ENCODE data around the gene ADAMTSL1.

ADAMTSL1 gene

DNA sequence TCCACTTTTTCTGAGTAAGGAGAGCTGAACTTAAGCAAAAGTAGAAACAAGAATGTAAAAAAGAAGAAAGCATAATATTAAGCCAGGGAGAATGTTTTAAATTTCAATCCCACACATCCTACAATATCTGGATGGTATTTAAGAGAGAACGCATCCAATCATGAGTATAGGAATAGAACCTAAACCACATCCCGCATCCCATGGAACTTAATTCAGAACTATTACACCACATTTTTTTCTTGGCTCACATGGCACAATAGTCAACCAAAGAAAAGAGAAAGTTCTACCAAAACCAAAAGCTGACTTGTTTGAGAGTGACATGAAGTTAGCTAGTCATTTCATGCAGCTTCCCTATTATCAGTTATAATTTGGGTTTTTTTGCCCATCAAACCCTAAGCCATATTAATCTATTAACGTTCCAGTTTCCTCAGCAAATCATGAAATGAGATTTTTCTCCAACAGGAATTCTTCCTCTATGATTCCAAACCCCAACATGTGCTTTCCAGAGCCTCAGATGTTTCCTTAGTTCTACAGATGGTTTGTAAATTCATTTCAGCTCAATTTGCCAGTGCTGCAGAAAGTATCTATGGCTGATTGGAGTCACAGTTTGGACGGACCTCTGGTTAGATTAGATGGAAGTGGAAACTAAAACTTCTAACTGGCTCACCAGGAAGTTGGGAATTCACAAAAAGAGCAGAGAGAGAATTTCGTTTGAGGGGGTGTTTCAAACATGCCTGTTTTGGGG, 22.5 kb downstream of the ADAMTSL1 start:
- no peak for DNase-seq (ENCODE audit: low read depth in 2 of 3, low spot score in 1 of 3)

DNA sequence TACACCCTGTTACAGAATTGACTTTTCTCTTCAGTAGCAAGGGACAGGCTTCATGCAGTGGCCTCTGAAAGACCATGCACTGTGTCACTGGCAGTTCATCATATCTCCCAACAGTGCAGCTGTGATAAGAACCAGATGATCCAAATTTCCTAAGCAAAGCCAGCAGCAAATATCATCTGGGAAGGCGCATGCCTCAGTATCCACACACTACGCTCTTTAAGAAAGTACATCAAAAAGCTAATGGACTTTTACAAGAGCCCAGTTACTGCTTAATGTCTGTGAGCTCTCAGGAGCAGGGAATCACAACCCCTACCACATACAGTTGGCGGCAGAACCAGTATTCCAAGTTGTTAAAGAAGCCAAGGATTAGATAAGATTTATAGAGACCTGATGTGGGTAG, 25.1 kb downstream of the ADAMTSL1 start:
- DNase-seq (ENCODE audit: low read depth in 2 of 3, low spot score in 1 of 3) = no peak

DNA sequence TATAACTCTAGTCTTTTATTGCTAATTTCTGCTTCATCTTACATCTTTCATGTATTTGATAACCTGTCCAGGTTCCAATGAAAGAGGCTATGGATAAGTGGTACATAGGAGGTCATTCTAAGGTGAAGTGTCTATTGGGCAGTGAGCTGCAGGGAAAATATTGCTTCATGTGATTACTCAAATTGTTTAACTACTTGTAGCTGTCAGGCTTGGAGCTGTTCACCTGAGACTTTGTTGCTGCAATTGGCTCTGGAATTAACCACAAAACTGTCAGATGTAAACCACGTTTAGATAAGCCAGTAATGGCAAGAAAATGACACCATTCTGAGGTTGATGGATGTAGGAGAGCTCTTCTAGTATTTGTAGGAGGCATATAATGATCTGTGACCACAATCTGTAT, 26.0 kb downstream of the ADAMTSL1 start:
- DNase-seq (ENCODE audit: low read depth in 2 of 3, low spot score in 1 of 3) = no peak

DNA sequence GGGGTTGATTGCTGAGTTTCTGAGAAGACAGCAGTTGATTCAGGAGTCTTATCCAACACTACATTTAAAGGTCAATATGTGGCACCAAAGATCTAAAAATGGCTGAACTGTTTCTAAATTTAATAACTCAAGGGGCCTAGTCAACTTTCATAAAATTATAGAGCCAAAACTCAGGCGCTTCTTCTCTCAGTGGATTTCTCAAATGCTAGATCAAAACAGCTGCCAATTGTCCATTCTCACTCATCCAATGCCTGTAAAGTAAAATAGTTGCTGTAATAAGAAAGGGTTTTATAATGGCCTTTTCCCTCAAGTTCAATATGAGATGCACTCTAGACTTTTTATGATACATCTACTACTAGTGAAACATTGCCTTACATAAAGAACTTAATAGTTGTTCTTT, 26.5 kb downstream of the ADAMTSL1 start:
- no peak for DNase-seq (ENCODE audit: low read depth in 2 of 3, low spot score in 1 of 3)

DNA sequence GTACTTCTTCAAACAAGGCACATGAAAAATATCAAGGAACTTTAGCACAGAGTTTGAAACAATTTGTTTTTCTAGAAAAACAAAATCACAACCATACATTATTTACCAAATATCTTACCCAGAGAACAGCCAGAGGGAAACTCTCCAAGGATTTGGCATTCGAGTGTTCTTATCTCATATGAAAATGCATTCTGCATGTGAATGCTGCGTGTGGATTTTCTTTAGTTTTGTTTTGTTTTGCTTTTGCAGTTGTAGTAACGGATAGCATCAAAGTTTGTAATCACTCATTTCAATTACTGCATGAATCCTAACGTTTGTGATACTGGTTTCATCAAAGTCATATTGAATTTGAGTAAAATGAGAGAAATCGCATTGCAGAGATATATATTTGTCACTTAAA, 28.0 kb downstream of the ADAMTSL1 start:
- DNase-seq (ENCODE audit: low read depth in 2 of 3, low spot score in 1 of 3) = no peak

DNA sequence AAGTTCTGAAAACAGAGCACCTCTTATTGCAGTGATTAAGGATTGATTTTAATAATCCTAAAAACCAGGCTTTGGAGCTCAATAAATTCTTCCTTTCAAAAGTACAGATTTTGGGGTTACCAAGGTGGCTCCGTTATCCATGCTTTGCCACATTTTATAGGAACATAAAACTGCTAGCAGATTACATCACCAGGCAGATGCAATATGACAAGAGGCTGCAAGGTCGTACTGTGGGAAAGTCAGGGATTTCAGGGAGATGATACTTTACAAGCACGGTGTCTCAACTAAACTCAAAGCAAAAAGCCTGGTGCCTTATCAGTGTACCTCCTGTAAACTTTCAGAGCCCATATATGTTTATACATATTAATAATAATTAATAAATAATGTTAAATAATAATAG, 28.6 kb downstream of the ADAMTSL1 start:
- DNase-seq (ENCODE audit: low read depth in 2 of 3, low spot score in 1 of 3) = no peak

DNA sequence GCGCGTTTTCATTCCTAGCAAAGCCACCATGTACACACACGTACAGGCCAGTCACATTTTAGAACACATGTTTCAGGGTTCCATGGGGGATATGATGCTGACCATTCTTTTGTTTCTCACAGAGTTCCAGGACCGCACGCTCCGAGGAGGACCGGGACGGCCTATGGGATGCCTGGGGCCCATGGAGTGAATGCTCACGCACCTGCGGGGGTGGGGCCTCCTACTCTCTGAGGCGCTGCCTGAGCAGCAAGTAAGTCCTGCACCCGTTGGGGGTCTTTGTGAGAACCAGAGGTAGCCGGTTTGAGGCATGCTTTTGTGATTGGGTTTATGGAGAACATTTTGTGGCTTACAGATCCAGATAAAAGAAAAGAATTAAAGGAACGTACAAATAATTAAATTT, 30.8 kb downstream of the ADAMTSL1 start:
- DNase-seq (ENCODE audit: low read depth in 2 of 3, low spot score in 1 of 3) = no peak

DNA sequence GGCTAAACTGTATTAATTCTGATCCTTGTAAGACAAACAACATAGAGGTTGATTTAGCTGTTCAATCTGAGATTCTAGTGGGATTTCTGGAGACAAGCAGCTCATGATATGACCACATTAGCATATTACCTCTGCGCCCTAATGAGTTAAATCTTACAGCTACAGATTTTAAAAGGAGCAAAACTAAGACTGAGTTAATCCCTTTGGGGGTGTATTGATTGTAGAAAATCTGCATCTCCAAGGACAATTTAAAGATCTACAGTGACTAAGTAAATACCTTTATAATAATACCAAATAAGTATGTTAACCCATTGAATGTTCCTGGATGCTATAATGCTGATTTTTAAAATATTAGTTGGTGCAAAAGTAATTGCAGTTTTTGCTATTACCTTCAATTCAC, 33.2 kb downstream of the ADAMTSL1 start:
- DNase-seq (ENCODE audit: low read depth in 2 of 3, low spot score in 1 of 3) = no peak

DNA sequence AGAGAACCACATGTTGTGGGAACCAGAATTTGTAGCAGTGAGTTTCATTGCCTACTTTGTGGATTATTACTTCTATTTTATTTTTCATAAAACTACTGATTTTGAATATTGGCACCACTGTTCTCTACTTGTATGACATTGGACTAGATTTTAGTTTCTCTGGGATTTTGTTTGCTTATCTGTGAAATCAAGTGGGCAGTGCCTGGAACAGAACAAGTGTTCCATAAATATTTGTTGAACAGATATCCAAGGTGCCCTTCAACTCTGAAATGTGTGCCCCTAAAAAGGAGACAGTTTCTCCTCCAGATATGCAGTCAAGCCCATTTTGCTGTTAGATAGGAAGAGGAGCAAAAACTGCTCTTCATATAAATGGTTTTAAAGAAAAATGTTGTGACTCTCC, 42.6 kb downstream of the ADAMTSL1 start:
- no peak for DNase-seq (ENCODE audit: low read depth in 2 of 3, low spot score in 1 of 3)

DNA sequence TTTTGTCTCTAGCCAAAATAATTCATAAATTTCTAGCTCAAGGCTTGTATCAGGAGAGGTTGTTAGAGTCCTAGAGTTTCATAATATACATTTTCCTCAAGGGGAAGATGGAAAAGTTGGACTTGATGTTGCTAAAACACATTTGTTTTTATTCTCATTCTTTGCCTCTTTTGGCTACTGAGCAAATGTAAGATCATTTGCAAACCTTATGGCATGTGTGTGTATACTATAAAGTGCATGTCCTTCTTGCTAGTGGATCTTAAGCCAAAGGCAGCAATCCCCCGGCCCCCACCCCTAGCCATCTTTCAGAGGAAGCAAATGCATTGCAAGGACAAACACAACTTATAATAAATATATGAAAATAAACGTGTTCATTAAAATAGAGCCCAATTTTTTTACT, 43.0 kb downstream of the ADAMTSL1 start:
- DNase-seq (ENCODE audit: low read depth in 2 of 3, low spot score in 1 of 3) = no peak

DNA sequence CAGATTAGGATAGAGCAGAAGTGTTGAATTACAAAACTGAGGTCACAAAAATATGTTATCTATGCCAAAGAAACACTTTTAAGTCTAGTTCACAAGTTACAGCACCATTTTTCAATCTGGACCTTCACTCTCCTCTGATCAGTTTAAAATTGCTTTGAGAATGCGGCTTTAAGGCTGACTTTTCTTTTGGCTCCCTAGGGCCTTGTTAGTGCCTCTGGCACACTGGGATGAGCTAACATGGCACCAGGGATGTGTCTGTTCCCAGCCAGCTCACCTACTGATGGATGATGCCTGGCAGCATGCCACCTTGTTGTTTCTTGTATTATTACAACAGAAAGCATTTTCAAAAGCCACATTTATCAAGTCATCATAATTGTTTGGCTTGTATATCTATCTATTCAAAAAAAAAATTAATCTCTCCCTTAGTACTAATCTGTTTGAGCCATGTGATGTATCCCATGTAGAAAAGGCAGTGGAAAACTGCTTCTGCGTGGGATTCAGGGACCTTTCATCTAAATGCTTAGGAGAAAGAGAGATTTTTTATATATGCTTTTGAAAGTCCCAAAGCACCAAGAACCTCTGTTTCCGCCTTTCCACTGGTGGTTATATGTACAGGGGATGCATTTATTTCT, 46.6 kb downstream of the ADAMTSL1 start:
- DNase-seq (ENCODE audit: low read depth in 2 of 3, low spot score in 1 of 3) = no peak

DNA sequence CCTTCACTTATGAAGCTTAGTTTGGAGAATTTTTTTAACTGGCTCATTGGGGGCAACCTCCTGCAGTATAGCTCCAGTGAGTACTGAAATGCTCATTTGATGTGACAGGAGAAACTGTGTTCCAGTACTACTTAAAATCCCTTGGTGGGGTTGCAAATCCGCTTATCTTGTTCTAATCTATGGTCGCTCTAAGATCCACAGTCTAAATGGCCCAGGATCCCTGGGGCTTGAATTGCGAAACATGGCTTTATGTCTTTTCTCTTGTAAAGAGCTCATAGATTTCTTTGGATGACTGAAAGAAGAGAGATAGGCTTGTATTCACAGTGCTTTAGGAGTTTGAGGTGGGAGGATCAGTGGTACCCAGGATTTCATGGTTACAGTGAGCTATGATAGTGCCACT, 52.7 kb downstream of the ADAMTSL1 start:
- no peak for DNase-seq (ENCODE audit: low read depth in 2 of 3, low spot score in 1 of 3)

DNA sequence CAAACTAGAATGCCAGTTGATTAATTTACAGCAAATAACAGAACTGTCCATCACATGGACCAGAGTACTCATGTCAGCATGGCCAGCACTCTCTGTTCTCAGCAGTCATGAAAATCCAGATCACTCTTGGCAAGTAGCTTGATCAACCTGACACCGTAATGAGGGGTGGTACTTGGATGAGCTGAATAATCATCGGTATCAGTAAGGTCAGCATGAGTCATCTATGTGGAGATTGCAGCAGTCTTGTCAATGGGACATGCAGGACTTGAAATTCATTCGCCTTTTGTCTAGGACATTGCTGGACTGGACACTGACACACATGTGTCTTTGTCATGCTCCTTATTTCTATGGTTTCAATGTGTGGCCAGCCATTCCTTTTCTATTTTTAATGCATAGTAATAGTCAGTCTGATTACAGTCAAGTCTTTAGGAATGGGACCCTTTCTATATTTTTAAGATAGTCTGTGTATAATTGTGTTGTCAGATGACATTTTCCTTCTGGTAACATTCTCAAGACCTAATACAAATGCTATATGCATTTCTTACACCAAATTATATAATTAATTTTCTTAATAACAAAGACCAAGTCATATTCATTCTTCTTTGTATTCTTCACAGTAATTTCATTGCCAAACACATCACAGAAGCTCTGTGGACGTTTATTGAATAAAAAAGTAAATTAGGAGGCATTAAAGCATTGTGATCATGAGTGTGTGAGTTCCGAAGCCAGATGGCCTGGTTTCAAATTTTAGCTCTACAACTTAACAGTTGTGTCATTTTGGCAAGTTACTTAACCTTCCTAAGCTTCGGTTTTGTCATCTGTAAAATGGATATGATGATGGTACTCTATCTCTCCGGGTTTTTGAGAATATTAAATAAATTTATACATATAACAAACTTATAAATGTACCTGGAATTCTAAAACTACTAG, 57.4 kb downstream of the ADAMTSL1 start:
- no peak for DNase-seq (ENCODE audit: low read depth in 2 of 3, low spot score in 1 of 3)

DNA sequence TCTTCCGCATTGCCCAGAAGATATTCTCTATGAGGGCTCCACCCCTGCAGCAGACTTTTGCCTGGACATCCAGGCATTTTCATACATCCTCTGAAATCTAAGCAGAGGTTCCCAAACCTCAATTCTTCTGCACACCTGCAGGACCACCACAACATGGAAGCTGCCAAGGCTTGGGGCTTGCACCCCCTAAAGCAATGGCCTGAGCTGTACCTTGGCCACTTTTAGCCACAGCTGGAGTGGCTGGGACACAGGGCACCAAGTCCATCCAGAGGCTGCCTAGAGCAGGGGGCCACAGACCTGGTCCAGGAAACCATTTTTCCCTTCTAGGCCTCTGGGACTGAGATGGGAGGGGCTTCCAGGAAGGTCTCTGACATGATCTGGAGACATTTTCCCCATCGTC, 60.7 kb downstream of the ADAMTSL1 start:
- DNase-seq (ENCODE audit: low read depth in 2 of 3, low spot score in 1 of 3) = no peak

DNA sequence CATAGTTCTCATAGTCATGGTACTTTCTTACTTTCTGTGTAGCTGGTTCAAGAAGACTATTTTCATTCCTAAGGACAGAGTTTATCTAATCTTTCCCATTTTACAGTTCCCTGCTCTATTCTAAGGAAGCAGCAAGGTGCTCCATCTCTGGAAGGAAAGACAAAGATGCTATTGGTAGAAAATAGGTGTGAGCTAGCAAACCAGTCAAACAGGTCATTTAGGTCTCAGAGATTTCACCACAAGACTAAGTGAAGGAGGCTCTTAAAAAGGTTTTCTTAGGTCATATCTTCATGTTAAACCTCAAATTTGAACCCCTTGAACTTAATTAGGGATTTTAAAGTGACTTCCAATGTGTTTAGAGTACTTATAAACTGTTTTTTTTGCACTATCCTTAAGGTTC, 62.6 kb downstream of the ADAMTSL1 start:
- no peak for DNase-seq (ENCODE audit: low read depth in 2 of 3, low spot score in 1 of 3)

DNA sequence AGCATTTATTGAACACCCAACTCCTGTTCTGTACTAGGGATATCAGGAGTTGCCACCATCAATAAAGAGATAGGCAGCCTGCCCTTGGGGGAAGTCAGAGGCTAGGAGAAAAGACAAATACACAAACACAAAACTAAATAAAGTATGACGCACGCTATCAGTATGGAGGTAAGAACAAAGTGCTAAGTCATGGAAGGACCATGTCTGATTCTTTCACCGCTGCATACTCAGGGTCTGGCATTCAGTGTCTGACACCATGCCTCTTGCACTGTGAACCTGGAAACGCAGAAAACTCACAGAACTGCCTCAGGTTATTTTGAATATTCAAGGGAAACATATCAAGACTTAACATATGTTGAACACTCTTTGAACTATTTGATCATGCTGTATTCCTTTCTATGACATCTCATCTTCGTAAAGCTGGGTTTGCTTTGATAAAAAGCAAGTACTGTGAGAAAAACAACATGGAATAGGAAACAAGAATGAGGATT, 65.3 kb downstream of the ADAMTSL1 start:
- no peak for DNase-seq (ENCODE audit: low read depth in 2 of 3, low spot score in 1 of 3)

DNA sequence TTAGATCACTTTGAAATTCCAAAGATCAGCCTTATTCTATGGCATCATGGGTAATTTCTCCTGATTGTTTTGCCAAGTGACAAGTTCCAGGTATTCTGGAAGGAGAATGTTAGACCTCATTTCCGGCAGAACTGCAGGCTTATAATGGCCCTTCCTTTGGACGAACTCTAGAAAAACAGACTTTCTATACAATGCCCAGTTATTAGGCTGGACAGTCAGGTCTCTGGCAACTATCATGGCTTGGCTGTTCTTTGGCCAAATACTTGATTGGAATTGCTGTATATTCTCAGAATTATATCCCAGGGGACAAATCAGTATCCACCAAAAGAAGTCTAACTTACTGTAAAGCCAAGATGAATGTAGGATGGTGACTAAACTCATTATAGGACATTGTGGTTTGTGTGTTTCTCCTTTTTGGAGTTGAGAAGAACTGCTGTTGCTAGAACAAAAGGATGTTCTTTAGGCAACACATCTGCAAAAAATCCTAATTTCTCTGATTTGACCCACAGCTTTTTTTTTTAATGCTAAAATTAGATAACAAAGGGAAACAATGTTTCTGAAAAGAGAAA, 69.0 kb downstream of the ADAMTSL1 start:
- no peak for DNase-seq (ENCODE audit: low read depth in 2 of 3, low spot score in 1 of 3)

DNA sequence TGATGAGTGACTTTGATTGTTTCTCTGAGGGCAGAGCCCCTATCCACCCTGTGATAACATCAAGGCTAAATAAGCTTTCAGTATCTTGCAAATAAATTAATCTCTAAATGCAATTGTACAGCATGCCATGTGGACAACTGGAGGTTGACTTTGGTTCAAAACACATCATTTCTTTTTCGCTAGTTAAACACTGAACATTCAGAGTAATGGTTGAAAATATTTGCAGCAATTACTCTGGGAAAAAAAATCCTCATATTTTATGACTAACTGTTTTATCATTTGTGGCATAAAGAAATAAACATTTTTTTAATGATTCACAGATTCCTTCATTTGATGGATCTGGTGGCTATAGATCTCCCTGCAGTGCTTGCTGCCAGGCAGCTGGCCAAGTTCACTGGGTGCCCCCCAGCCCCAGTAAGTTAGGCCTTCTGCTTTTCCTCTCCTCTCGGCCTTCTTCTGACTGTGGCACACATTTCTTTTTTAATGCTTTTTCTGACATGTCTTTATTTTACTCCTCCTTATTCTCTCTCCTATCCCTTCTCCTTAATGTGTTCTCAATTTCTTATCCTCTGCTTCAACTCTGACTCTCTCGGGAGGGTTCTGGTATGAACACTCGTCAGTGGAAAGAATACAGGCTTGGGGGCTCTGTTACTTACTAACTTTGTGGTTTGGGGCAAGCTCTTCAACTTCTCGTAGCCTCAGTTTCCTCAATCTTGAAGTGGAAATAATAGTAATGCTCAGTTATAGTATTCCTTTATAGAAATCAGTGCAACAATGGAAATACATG, 69.6 kb downstream of the ADAMTSL1 start:
- no peak for DNase-seq (ENCODE audit: low read depth in 2 of 3, low spot score in 1 of 3)

DNA sequence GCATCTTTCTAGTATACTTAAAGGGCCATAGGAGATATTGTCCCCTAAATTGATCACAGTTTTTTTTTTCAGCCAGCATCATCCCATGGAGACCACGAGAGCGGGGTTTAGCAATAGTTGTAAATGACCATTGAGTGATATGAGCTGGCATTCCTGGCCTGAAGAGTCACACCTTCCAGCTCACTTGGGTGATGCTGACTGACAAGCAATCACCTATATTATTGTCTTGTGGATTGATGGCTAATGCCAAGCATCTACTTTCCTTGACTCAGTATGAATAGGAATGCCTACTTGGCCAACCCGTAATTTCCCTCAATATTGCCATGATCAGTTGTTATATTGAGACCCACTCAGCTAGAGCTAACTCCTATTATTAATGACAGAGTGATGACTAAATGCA, 70.5 kb downstream of the ADAMTSL1 start:
- DNase-seq (ENCODE audit: low read depth in 2 of 3, low spot score in 1 of 3) = no peak

DNA sequence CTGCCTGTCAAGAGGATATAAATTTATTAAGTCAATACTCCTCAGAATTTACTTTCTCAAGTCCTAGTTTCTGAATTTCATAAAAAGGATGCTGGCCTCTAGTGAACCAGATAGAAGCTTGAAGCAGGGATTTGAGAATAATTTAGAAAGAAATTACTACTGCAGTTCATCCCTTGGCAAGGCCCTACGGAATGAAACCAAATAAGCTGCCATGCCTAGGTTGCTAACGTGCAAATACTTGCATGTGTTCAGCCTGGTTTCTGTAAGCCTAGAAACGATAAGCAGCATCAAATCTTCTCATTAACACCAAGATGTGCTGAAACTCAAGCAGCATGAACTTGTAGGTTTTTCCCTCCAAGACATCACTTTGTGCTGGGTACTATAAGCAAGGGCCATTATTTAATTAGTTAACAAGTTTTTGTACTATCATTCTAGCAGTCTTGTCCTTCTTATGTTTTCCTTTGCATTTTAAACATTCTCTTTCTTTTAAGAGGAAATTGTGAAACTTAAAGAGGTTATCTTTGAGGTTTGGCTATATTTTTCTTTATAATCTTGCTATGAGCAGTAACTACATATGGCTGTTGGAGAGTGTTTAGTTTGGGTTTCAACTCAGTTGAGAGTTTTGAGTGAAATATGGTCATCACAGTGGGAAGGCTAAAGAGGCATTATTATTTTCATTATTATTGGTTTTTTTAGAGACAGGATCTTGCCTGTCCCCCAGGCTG, 71.8 kb downstream of the ADAMTSL1 start:
- no peak for DNase-seq (ENCODE audit: low read depth in 2 of 3, low spot score in 1 of 3)

Measured in stimulated activated CD4-positive, alpha-beta T cell treated with anti-CD3 and anti-CD28 coated beads, Interleukin-12 subunit alpha, Interleukin-12 subunit beta, amount 100 ng/mL, for 48 hours (primary cell).